ENCODE measurements around the gene ACOT13. TPM values are rescaled to one million over a fixed set of nuclear protein-coding genes. Genes with fewer than 3 reads are reported as not detected.
A peak's percentile ranks its signal among the peaks of the same experiment; 100 is the strongest.
"Not testable (repeated sequence)": the region's sequence is repeated elsewhere in the genome, so short reads cannot be mapped to it uniquely, and the experiment has no call there.

ACOT13 gene
- total RNA-seq, result 10 to 100 TPM; 34.0 to 36.1 TPM

- peaks cover 13% of the 10 kb centered on the region for H3K9me3 Mint-ChIP-seq
- H3K4me1 Mint-ChIP-seq (ENCODE audit: low read depth), result peaks cover 35% of the 10 kb centered on the region
- CTCF ChIA-PET, result interaction anchor here (0.6 to 1.3 kb wide), 6 partner anchors 20 to 172 kb away, joined by 3 to 5 read pairs (median 4); partner anchors contain the start of gene ALDH5A1
- peak within 1 kb of the TSS; percentile 90 for H3K4me3 Mint-ChIP-seq
- peak within 1 kb of the TSS; percentile 95 for H3K27ac Mint-ChIP-seq
- no peaks in the 10 kb centered on the region for H3K27me3 Mint-ChIP-seq (ENCODE audit: low read depth)
- H3K36me3 Mint-ChIP-seq (ENCODE audit: low read depth), result peaks cover 40% of the 10 kb centered on the region
- intact Hi-C loops (cut with micrococcal nuclease), result loop anchor here (1.0 to 5.0 kb wide), 7 partner anchors 21 to 265 kb away; partner anchors contain the start of genes KIAA0319 and MRS2
- peak; percentile 97 for DNase-seq
Observed at GRCh38 chr6:24666641-24667377, at the start of gene ACOT13, which contains the start of gene TDP2. Gene ACOT13 (plus strand): TSS chr6:24667077. CDS start chr6:24667264, 187 bp downstream. Gene TDP2 (minus strand): TSS chr6:24666899. CDS start chr6:24666862, 37 bp downstream.

GRCh38 chr6:24619661-24620060, 47.2 kb upstream of the ACOT13 start:
- no peak overlapping the region for H3K4me3 Mint-ChIP-seq
- H3K27ac Mint-ChIP-seq, result no peak overlapping the region
- H3K27me3 Mint-ChIP-seq (ENCODE audit: low read depth), result no peaks in the 10 kb centered on the region
- H3K4me1 Mint-ChIP-seq (ENCODE audit: low read depth), result no peaks in the 10 kb centered on the region
- intact Hi-C loops (cut with micrococcal nuclease), result no loop called here
- H3K9me3 Mint-ChIP-seq, result no peaks in the 10 kb centered on the region
- DNase-seq, result no peak
- H3K36me3 Mint-ChIP-seq (ENCODE audit: low read depth), result no peaks in the 10 kb centered on the region
- CTCF ChIA-PET, result interaction anchor here (0.8 to 1.0 kb wide), 2 partner anchors 38 to 40 kb away, joined by 3 read pairs; no protein-coding TSS in a partner anchor

GRCh38 chr6:24620637-24621036, 46.2 kb upstream of the ACOT13 start:
- intact Hi-C loops (cut with micrococcal nuclease), result no loop called here
- CTCF ChIA-PET, result interaction anchor here (0.5 to 1.4 kb wide), 4 partner anchors 14 to 68 kb away, joined by 3 to 4 read pairs (median 3); no protein-coding TSS in a partner anchor
- Mint-ChIP-seq H3K36me3 (ENCODE audit: low read depth) (no peaks in the 10 kb centered on the region), H3K27me3 (ENCODE audit: low read depth) (no peaks in the 10 kb centered on the region), H3K27ac (no peak overlapping the region), H3K9me3 (no peaks in the 10 kb centered on the region), H3K4me1 (ENCODE audit: low read depth) (no peaks in the 10 kb centered on the region), H3K4me3 (no peak overlapping the region)
- no peak for DNase-seq

GRCh38 chr6:24621626-24622289, 45.1 kb upstream of the ACOT13 start:
- H3K36me3 Mint-ChIP-seq (ENCODE audit: low read depth), result no peaks in the 10 kb centered on the region
- no peak overlapping the region for H3K4me3 Mint-ChIP-seq
- H3K27ac Mint-ChIP-seq, result no peak overlapping the region
- no peaks in the 10 kb centered on the region for H3K4me1 Mint-ChIP-seq (ENCODE audit: low read depth)
- no peaks in the 10 kb centered on the region for H3K9me3 Mint-ChIP-seq
- no peak for DNase-seq
- intact Hi-C loops (cut with micrococcal nuclease), result no loop called here
- CTCF ChIA-PET, result interaction anchor here (0.6 to 1.4 kb wide), 5 partner anchors 38 to 80 kb away, joined by 3 to 4 read pairs (median 3); no protein-coding TSS in a partner anchor
- no peaks in the 10 kb centered on the region for H3K27me3 Mint-ChIP-seq (ENCODE audit: low read depth)

- Mint-ChIP-seq H3K27ac (no peak overlapping the region), H3K4me3 (no peak overlapping the region), H3K36me3 (ENCODE audit: low read depth) (no peaks in the 10 kb centered on the region), H3K4me1 (ENCODE audit: low read depth) (no peaks in the 10 kb centered on the region), H3K9me3 (no peaks in the 10 kb centered on the region), H3K27me3 (ENCODE audit: low read depth) (peaks cover 7% of the 10 kb centered on the region)
- no peak for DNase-seq
- intact Hi-C loops (cut with micrococcal nuclease), result no loop called here
- CTCF ChIA-PET, result interaction anchor here (0.6 kb wide), 1 partner anchor 1235 kb away, joined by 3 read pairs; no protein-coding TSS in a partner anchor
Observed at GRCh38 chr6:24630856-24631505, 35.9 kb upstream of the ACOT13 start.

- Mint-ChIP-seq H3K27me3 (ENCODE audit: low read depth) (peaks cover 7% of the 10 kb centered on the region), H3K4me3 (no peak overlapping the region), H3K36me3 (ENCODE audit: low read depth) (no peaks in the 10 kb centered on the region), H3K9me3 (no peaks in the 10 kb centered on the region), H3K27ac (no peak overlapping the region), H3K4me1 (ENCODE audit: low read depth) (no peaks in the 10 kb centered on the region)
- CTCF ChIA-PET, result interaction anchor here (0.6 kb wide), 1 partner anchor 1236 kb away, joined by 3 read pairs; no protein-coding TSS in a partner anchor
- DNase-seq, result no peak
- intact Hi-C loops (cut with micrococcal nuclease), result no loop called here
Observed at GRCh38 chr6:24631671-24632070, 35.2 kb upstream of the ACOT13 start.

- H3K27me3 Mint-ChIP-seq (ENCODE audit: low read depth), result peaks cover 7% of the 10 kb centered on the region
- no peak overlapping the region for H3K4me3 Mint-ChIP-seq
- H3K27ac Mint-ChIP-seq, result no peak overlapping the region
- no peaks in the 10 kb centered on the region for H3K4me1 Mint-ChIP-seq (ENCODE audit: low read depth)
- H3K9me3 Mint-ChIP-seq, result no peaks in the 10 kb centered on the region
- CTCF ChIA-PET, result no interaction called here
- intact Hi-C loops (cut with micrococcal nuclease), result no loop called here
- DNase-seq, result no peak
- H3K36me3 Mint-ChIP-seq (ENCODE audit: low read depth), result no peaks in the 10 kb centered on the region
Observed at GRCh38 chr6:24632573-24632972, 34.3 kb upstream of the ACOT13 start.

- Mint-ChIP-seq H3K4me1 (ENCODE audit: low read depth) (peaks cover 4% of the 10 kb centered on the region), H3K36me3 (ENCODE audit: low read depth) (no peaks in the 10 kb centered on the region), H3K27me3 (ENCODE audit: low read depth) (peaks cover 14% of the 10 kb centered on the region), H3K9me3 (no peaks in the 10 kb centered on the region), H3K27ac (no peak overlapping the region), H3K4me3 (no peak overlapping the region)
- DNase-seq, result no peak
- intact Hi-C loops (cut with micrococcal nuclease), result no loop called here
- CTCF ChIA-PET, result interaction anchor here (0.7 to 2.0 kb wide), 3 partner anchors 18 to 381 kb away, joined by 3 to 7 read pairs (median 5); no protein-coding TSS in a partner anchor
Observed at GRCh38 chr6:24636681-24637080, 30.2 kb upstream of the ACOT13 start.

- no peak for DNase-seq
- Mint-ChIP-seq H3K4me1 (ENCODE audit: low read depth) (peaks cover 5% of the 10 kb centered on the region), H3K9me3 (no peaks in the 10 kb centered on the region), H3K36me3 (ENCODE audit: low read depth) (no peaks in the 10 kb centered on the region), H3K27ac (no peak overlapping the region), H3K4me3 (no peak overlapping the region), H3K27me3 (ENCODE audit: low read depth) (peaks cover 17% of the 10 kb centered on the region)
- CTCF ChIA-PET, result no interaction called here
- intact Hi-C loops (cut with micrococcal nuclease), result no loop called here
Observed at GRCh38 chr6:24640166-24640565, 26.7 kb upstream of the ACOT13 start.

GRCh38 chr6:24640631-24641030, 26.2 kb upstream of the ACOT13 start:
- H3K27me3 Mint-ChIP-seq (ENCODE audit: low read depth), result peaks cover 19% of the 10 kb centered on the region
- DNase-seq; H3K36me3 Mint-ChIP-seq (ENCODE audit: low read depth); H3K4me3 Mint-ChIP-seq; H3K4me1 Mint-ChIP-seq (ENCODE audit: low read depth); CTCF ChIA-PET; intact Hi-C loops (cut with micrococcal nuclease); H3K27ac Mint-ChIP-seq; H3K9me3 Mint-ChIP-seq: not testable (repeated sequence)

- Mint-ChIP-seq H3K4me1 (ENCODE audit: low read depth) (peaks cover 17% of the 10 kb centered on the region), H3K4me3 (no peak overlapping the region), H3K36me3 (ENCODE audit: low read depth) (no peaks in the 10 kb centered on the region), H3K9me3 (no peaks in the 10 kb centered on the region), H3K27me3 (ENCODE audit: low read depth) (peaks cover 21% of the 10 kb centered on the region), H3K27ac (no peak overlapping the region)
- intact Hi-C loops (cut with micrococcal nuclease), result no loop called here
- CTCF ChIA-PET, result interaction anchor here (0.6 kb wide), 1 partner anchor 61 kb away, joined by 3 read pairs; no protein-coding TSS in a partner anchor
- no peak for DNase-seq
Observed at GRCh38 chr6:24642061-24642460, 24.8 kb upstream of the ACOT13 start.

- Mint-ChIP-seq H3K9me3 (no peaks in the 10 kb centered on the region), H3K27me3 (ENCODE audit: low read depth) (peaks cover 18% of the 10 kb centered on the region), H3K4me3 (no peak overlapping the region), H3K36me3 (ENCODE audit: low read depth) (no peaks in the 10 kb centered on the region), H3K27ac (no peak overlapping the region), H3K4me1 (ENCODE audit: low read depth) (peaks cover 13% of the 10 kb centered on the region)
- CTCF ChIA-PET, result interaction anchor here (0.6 to 1.0 kb wide), 2 partner anchors 63 to 66 kb away, joined by 3 read pairs; no protein-coding TSS in a partner anchor
- DNase-seq, result no peak
- intact Hi-C loops (cut with micrococcal nuclease), result no loop called here
Observed at GRCh38 chr6:24643920-24644319, 23.0 kb upstream of the ACOT13 start.

Data from activated naive CD4-positive, alpha-beta T cell treated with anti-CD3 and anti-CD28 coated beads for 36 hours (primary cell).